Lower leg skin (tissue), 3 donors: Measurements from ENCODE around the gene IRAK3.

ENCODE experiments used
- POLR2A ChIP-seq, 2 donors: fragments of 450-650 bp; IDR thresholded peaks; one replicate each; pipeline ENCODE4 v1.6.1; 2016 to 2017; ENCODE audit warnings: antibody characterized with exemption in 2 of 2, mild to moderate bottlenecking in 1 of 2, moderate library complexity in 1 of 2
- TF ChIP-seq, protein P1 (sequence below), 3 donors: fragments of 450-650 bp; IDR thresholded peaks; one replicate each; pipeline ENCODE4 v1.5.1; 2016; ENCODE audit warnings: antibody characterized with exemption in 3 of 3, mild to moderate bottlenecking in 3 of 3, moderate library complexity in 2 of 3

DNA sequence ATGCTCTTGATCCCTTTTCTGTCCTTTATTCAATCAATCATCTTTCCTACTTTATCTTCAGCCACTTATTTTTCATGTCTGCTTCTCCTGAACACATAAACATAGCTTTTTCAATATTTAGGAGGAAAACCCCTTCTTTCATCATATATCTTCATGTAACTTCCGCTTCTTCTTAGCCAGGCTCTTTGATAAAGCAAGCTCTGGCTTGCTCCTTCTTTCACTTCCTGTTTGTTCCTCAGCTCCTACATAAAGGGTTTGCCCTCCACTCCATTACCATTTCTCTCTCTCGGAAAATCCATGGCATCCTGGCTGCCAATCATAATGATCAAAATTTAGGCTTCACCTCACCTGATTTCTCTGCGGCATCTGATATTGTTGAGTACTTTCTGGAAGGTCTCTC, 79.5 kb downstream of the IRAK3 start:
- TF ChIP-seq, protein P1, sequence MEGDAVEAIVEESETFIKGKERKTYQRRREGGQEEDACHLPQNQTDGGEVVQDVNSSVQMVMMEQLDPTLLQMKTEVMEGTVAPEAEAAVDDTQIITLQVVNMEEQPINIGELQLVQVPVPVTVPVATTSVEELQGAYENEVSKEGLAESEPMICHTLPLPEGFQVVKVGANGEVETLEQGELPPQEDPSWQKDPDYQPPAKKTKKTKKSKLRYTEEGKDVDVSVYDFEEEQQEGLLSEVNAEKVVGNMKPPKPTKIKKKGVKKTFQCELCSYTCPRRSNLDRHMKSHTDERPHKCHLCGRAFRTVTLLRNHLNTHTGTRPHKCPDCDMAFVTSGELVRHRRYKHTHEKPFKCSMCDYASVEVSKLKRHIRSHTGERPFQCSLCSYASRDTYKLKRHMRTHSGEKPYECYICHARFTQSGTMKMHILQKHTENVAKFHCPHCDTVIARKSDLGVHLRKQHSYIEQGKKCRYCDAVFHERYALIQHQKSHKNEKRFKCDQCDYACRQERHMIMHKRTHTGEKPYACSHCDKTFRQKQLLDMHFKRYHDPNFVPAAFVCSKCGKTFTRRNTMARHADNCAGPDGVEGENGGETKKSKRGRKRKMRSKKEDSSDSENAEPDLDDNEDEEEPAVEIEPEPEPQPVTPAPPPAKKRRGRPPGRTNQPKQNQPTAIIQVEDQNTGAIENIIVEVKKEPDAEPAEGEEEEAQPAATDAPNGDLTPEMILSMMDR (IDR thresholded peaks at IDR 0.05) = no peak
- TF ChIP-seq POLR2A (IDR thresholded peaks at IDR 0.05) = no peak
